Lower leg skin (tissue), 4 donors: ENCODE results near the gene TGFA. TPM values are rescaled to one million over a fixed set of nuclear protein-coding genes. Genes with fewer than 3 reads are reported as not detected.
A peak's percentile ranks its signal among the peaks of the same experiment; 100 is the strongest.

Source experiments
- DNase-seq, 2 donors: peaks; one replicate each; pipeline ENCODE4 v3.0.0-alpha.2; 2019; ENCODE audit warnings: low spot score in 2 of 2
- H3K4me3 ChIP-seq: fragments of 200-600 bp; sonication (generic); 2 replicates; pipeline ENCODE4 v1.5.1; 2017; ENCODE audit warnings: mild to moderate bottlenecking, low read depth; ENCODE audit not compliant: poor library complexity, severe bottlenecking
- POLR2A ChIP-seq, 2 donors: fragments of 450-650 bp; IDR thresholded peaks; one replicate each; pipeline ENCODE4 v1.6.1; 2016 to 2017; ENCODE audit warnings: antibody characterized with exemption in 2 of 2, mild to moderate bottlenecking in 1 of 2, moderate library complexity in 1 of 2
- whole genome bisulfite sequencing, 2 donors: methylation state at CpG; one replicate each; pipeline ENCODE4 v1.1.5; 2018; 5-methylcytosine and 5-hydroxymethylcytosine counted together
- intact Hi-C: fragments of 100-400 bp; cut with DNase I; formaldehyde crosslinking; loops from one replicate; pipeline ENCODE4 v1.15.0; 2023; ENCODE audit warnings: low total_unique reads
- total RNA-seq, 4 donors: library from RNA; depleted of rRNA; stranded (reverse); fragments of >200 nt; gene quantifications; one replicate each; pipeline ENCODE4 v1.1.0, GENCODE V29; 2016
- TF ChIP-seq, protein P1 (sequence below), 3 donors: fragments of 450-650 bp; IDR thresholded peaks; one replicate each; pipeline ENCODE4 v1.5.1; 2016; ENCODE audit warnings: antibody characterized with exemption in 3 of 3, mild to moderate bottlenecking in 3 of 3, moderate library complexity in 2 of 3

The TGFA gene
- total RNA-seq, 4 donors from 2014 or later, result 56.5 to 78.3 (median 65.0) TPM

DNA sequence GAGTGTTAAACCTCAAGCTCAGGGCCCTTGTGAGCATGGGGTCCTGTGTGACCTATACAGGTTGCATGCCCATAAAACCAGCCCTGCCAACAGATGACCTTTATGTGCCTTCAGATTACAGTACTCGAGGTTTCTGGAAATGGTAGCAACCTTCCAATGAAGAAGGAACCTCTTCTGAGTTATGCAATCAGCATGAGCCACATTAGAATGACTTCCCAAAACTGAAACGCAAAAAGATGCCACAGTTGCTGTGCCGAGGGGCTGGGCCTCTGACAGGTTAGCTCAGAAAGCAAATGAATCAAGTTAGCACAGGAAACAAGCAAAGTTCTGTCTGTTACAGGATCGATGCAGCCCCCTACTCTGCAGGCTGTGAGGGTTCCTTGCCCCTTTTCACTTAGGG lies 37.7 kb downstream of the TGFA start:
- H3K4me3 ChIP-seq, result no peak overlapping the region
- DNase-seq, result peak in 1 of 2 donors; percentile 68
- 21 to 23% methylated on average over 4 of the region's 4 CpGs for WGBS, 2 donors
- TF ChIP-seq, protein P1, sequence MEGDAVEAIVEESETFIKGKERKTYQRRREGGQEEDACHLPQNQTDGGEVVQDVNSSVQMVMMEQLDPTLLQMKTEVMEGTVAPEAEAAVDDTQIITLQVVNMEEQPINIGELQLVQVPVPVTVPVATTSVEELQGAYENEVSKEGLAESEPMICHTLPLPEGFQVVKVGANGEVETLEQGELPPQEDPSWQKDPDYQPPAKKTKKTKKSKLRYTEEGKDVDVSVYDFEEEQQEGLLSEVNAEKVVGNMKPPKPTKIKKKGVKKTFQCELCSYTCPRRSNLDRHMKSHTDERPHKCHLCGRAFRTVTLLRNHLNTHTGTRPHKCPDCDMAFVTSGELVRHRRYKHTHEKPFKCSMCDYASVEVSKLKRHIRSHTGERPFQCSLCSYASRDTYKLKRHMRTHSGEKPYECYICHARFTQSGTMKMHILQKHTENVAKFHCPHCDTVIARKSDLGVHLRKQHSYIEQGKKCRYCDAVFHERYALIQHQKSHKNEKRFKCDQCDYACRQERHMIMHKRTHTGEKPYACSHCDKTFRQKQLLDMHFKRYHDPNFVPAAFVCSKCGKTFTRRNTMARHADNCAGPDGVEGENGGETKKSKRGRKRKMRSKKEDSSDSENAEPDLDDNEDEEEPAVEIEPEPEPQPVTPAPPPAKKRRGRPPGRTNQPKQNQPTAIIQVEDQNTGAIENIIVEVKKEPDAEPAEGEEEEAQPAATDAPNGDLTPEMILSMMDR (IDR thresholded peaks at IDR 0.05), result no peak
- no peak for TF ChIP-seq POLR2A (IDR thresholded peaks at IDR 0.05)
- intact Hi-C loops, result no loop called here

DNA sequence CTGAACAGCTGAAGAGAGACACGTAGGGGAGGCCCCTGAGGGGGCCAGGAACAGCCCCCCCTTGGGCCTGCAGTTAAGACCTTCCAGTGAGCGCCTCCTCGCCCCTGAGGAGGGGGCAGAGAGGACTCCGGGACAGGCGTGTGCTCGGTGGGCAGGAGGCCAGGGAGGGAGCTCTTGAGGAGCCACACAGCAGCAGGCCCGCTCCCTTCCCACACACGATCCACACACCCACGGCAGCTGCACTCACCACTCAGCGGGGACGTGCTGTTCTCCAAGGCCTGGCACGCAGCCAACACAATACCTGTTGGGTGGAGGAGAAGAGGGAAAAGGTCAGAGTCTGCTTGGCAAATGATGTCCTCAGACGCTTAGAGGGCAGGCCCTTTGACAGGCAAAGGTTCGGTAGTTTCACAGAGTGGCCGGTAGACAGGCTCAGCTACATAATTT lies 39.0 kb downstream of the TGFA start:
- WGBS, 2 donors, result 48 to 61% methylated on average over 11 to 15 of the region's 15 CpGs
- no peak overlapping the region for H3K4me3 ChIP-seq
- intact Hi-C loops, result no loop called here
- peak; percentile 37 to 87 for DNase-seq
- TF ChIP-seq POLR2A (IDR thresholded peaks at IDR 0.05), result no peak
- TF ChIP-seq, protein P1 (IDR thresholded peaks at IDR 0.05), result no peak

DNA sequence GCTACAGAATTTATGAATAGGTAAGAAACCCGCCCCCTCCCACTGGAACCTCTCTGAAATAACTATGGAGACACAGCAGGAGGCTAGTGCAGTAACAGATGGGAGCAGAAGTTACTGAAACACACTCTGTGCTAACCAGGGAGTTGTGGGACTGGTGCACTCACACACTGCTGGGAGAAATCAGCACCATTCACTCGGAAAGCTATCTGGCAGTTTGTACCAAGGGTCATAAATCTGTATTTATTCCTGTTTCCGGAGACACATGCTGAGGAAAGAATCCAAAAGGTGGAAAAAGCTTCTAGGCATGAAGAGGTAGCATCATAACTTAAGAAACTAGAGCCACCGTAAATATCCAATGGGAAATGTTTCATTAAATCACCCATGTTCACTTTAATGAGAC lies 39.9 kb downstream of the TGFA start:
- no peak for DNase-seq

DNA sequence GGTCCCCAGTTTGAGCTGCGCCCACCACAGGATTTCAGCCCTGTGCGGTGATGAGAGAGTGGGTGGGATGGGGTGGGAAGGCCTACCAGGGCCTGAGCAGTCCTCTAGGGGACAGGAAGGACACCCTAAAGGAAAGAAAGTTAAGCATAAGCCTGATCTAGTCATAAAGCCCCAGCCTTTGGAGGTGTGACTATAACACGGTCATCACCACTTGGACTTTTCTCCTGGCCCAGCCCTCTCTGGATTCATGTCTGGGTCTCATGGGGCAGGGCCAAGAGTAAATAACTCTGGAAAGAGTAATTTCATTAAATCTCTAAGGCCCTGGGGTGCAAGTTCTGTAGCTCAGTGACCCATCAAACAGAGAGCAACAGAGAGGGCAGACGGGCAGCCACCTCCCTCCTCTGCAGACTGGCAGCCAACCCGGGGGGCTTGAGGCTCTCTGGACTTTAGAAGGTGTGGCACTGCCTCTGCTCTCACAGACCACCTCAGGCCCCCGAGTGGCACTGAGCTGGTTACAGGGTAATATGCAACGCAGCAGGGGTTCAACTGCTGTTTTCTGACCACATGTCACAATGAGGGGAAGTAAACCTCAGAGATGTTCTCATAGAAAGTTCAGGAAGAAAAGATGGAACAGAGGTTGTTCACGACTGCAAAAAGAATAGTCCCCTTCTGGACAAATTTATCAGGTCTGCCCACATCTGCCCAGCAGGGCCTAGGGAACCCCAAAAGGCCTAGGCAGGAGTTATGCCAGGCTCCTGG lies 41.5 kb downstream of the TGFA start:
- TF ChIP-seq, protein P1 (IDR thresholded peaks at IDR 0.05), result no peak
- no peak for TF ChIP-seq POLR2A (IDR thresholded peaks at IDR 0.05)
- WGBS, 2 donors, result 77 to 90% methylated on average over 8 of the region's 8 CpGs
- intact Hi-C loops, result no loop called here
- DNase-seq, result peak in 1 of 2 donors; percentile 52
- H3K4me3 ChIP-seq, result no peak overlapping the region

More for the DNA sequence above, 39.9 kb downstream of the TGFA start:
- WGBS, 2 donors, result 60 to 73% methylated on average over 4 of the region's 4 CpGs
- intact Hi-C loops, result no loop called here
- TF ChIP-seq POLR2A (IDR thresholded peaks at IDR 0.05), result no peak
- TF ChIP-seq, protein P1 (IDR thresholded peaks at IDR 0.05), result no peak
- H3K4me3 ChIP-seq, result no peak overlapping the region

DNA sequence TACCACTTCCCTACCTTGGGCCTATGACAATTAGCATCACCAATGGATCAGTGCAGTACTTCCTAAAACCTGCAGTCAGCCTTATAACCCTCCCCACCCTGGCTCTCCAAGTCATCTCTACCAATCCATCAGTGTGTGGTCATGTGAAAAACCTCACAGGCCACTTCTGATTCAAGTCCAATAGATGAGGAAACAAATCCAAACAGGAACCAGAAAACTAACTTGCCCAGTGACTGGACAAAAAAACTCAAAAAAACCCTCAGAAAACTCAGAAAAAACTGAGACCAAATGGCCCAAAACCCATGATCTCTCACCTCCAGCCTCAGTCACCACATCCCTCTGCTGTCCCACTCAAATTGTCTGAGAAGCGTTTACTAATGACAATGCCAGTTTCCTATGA lies 43.3 kb downstream of the TGFA start:
- no peak overlapping the region for H3K4me3 ChIP-seq
- intact Hi-C loops, result no loop called here
- WGBS, 2 donors, result 87 to 94% methylated on average over 1 of the region's 1 CpG
- no peak for TF ChIP-seq POLR2A (IDR thresholded peaks at IDR 0.05)
- TF ChIP-seq, protein P1 (IDR thresholded peaks at IDR 0.05), result no peak
- DNase-seq, result peak in 1 of 2 donors; percentile 12
